Erythroblast (primary cell): Measurements from ENCODE around the gene KIF4A.

Experiments used
- DNase-seq, 2 experiments: peaks; one replicate each; lab custom pipeline; 2025; lab: John Stamatoyannopoulos, UW
- GATA1 ChIP-seq: IDR thresholded peaks from 2 replicates; pipeline ENCODE4 v1.6.1; 2011; ENCODE audit warnings: low read depth, mild to moderate bottlenecking, control low read depth, low read length, moderate library complexity
- POLR2A ChIP-seq: IDR thresholded peaks from 2 replicates; pipeline ENCODE4 v1.6.1; 2011; ENCODE audit warnings: mild to moderate bottlenecking, low read length

Gene KIF4A

DNA sequence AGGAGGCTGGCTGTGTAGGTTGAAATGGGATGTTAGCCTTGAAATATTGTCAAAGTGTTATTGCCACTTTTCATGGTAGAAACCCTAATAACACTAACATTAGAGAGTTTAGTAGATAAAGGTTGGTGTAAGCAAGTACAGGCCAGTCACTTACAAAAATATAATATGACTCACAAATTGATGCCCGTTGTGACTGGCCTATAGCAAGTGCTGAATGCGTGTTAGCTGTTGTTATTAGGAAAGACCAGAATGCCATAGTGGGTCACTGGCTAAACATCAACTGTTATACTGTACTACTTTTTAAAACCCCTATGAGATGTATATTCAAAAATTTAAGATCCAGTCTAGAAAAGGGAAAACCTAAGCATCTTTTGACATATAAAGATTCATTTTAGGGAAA, 112.8 kb downstream of the KIF4A start:
- no peak for TF ChIP-seq GATA1
- no peak for TF ChIP-seq POLR2A
- no peak for DNase-seq

DNA sequence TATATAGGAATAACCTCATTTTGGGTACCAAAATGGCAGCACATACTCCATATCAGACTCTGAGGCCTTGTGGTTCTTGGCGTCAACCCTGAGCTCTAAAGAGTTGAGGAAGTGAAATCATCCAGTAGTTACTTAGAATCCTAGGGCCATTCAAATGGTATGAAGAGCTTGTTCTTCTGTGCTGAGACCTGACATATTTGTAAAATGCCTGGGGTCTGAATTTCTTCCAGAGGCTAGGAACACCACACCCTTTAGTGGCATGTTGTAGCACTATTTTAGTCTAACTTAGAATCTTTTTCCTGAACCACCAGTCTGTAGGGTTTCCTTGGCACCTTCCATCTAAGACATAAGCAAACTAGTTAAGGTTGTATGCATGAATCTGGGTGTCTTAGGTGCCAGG, 115.1 kb downstream of the KIF4A start:
- TF ChIP-seq POLR2A, result no peak
- no peak for TF ChIP-seq GATA1
- DNase-seq, result no peak

DNA sequence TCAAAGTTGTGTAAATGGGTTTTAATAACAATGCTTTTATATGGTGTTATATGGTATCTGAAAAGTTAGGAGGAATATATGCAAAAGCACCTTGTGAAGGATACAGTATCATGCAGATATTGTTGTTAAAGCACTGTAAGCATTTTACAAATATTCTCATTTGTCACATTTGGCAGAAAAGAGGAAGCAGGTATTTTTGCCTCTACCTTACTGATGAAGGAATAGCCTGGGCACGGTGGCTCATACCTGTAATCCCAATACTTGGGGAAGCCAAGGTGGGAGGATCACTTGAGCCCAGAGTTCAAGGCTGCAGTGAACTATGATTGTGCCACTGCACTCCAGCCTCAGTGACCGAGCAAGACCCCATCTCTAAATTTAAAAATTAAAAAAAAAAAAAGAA, 121.0 kb downstream of the KIF4A start:
- no peak for DNase-seq
- TF ChIP-seq POLR2A (no peak), GATA1 (no peak)

DNA sequence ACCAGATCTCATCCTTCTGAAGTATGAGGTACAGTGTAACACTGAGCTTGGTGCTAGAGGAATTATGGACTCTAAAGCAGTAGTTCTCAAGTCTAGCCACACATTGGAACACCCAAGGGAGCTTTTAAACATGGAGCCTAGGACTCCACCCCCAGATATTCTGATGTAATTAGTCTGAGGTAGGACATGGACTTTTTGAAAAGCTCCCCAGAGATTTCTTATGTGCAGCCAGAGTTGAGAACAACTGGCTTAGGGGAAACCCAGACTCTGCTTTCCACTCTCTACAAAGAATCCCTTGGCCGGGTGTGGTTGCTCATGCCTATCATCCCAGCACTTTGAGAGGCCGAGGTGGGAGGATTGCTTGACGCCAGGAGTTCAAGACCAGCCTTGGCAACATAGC, 121.6 kb downstream of the KIF4A start:
- TF ChIP-seq GATA1 (no peak), POLR2A (no peak)
- DNase-seq, result no peak

DNA sequence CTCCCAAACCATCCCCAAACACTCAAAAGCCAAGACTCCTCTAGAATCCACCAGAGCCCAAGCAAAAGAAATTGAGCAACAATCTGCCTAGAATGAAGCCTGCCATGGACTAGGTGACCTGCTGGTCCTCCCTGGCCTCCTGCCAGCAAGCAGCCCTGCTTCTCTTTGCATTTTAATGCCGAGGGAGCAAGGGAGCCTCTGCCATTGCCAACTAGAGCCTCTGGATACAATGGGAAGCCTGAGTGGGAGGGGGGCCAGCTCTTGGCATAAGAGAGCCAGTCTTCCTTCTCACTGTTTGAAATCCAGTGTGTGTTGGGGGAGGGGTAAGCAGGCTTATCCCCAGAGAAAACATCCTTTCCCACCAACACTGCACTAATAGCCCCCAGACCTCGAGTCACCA, 131.7 kb downstream of the KIF4A start:
- no peak for DNase-seq
- TF ChIP-seq GATA1 (no peak), POLR2A (no peak)

DNA sequence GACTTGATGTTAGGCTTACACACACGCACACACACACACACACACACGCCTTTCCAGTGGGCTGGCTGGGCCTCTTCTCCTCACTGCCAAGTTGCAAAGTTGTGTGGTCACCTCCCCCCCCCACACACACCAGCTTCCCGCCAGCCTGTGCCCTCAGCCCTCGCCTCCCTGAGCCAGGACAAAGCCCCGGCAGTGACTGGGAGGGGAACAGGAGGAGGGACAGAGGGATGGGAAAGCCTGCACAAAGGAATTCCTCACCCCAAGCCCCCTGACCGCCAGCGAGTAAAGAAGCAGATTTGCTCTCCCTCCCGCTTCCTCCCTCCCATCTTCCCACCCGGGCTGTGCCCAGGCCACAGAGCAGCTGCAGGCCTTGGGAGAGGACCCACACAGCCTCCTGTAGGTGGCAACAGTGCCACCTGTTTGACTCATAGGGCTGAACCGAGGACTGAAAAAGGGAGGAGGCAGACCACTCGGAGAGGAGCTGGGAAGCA, 133.0 kb downstream of the KIF4A start, which contains the start of gene GDPD2:
TSS of gene GDPD2 (plus strand) at position 464 of the 491 bp plus-strand sequence. CDS start 1,671 bp downstream, outside the sequence.
- peak; percentile 1 for DNase-seq
- TF ChIP-seq POLR2A (no peak), GATA1 (no peak)

DNA sequence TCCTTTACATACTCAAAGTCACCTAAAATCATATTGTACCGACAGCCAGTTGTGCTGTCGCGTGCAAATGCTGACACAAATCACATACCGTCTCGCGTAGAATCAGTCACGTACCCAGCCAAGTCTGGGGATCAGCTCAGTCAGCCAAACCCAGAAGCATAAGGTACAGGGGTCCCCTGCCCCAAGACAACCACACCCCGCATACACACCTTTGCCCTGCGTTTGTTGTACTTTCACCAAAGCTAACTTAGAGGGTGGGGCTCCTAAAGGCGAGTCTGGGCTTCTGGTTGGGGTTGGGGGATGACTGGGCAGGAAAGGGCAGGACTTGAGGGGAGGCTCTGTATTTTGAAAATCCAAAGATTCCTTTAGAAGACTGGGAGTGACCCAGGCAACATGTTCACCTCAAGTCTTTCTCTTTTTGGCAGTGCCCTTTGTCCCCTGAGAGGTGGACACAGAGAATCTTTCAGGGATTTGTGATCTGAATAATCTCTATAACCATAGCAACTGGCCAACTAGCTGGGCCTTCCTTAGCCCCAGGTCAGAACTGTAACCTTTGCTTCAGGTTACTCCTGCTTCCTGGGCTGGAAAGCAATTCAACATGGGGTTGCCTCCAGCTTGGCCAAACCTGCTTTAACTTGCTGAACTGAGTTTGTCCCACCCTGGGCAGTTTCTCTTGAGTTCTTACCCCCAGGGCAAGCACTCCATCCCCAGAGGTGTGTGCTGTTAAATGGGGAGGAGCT, 134.2 kb downstream of the KIF4A start:
- TF ChIP-seq GATA1 (no peak), POLR2A (no peak)
- no peak for DNase-seq

DNA sequence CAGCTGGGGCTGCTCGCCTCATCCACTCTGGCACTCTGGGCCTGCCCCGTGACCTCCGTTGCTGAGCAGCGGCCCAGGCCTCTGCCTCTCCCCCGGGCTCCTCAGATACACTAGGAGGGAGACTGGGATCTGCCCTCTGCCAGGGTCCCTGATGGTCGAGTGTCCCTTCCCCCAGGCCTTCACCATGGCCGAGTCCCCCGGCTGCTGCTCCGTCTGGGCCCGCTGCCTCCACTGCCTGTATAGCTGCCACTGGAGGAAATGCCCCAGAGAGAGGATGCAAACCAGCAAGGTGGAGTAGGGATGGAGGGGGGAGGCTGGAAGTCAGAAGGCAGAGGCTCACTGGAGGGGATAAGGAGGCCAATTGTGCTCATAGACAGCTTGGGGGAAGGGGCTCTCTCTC, 134.9 kb downstream of the KIF4A start:
- DNase-seq, result no peak
- TF ChIP-seq GATA1, result no peak
- no peak for TF ChIP-seq POLR2A

DNA sequence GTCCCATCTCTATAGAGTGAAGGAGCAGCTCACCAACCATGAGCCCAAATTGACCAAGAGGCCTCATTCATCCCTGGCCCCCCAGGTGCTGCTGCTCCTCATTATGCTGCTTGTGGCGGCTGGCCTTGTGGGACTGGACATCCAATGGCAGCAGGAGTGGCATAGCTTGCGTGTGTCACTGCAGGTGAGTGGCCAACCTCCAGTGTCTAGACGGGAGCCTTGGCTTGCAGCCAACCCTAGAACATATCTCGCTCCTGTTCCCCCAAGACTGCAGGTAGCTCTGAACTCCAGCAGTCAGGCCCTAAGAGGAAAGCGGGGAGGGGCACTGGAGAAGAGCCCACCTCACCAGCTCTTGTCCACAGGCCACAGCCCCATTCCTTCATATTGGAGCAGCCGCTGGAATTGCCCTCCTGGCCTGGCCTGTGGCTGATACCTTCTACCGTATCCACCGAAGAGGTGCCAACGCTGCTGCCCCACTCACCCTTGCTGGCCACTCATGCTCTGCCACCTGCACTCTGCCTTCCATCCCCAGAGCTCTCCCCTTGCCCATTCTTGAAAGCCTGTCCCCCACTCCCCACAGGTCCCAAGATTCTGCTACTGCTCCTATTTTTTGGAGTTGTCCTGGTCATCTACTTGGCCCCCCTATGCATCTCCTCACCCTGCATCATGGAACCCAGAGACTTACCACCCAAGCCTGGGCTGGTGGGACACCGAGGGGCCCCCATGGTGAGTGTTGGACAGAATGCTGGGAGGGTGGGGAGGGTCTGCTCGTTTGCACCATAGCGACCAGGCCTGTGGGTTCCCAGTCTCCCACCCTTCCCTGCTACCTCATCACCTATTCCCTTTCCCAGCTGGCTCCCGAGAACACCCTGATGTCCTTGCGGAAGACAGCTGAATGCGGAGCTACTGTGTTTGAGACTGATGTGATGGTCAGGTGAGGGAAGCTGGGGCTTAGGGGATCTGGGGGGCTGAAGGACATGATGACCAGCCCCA, 136.7 kb downstream of the KIF4A start:
- DNase-seq, result no peak
- no peak for TF ChIP-seq GATA1

DNA sequence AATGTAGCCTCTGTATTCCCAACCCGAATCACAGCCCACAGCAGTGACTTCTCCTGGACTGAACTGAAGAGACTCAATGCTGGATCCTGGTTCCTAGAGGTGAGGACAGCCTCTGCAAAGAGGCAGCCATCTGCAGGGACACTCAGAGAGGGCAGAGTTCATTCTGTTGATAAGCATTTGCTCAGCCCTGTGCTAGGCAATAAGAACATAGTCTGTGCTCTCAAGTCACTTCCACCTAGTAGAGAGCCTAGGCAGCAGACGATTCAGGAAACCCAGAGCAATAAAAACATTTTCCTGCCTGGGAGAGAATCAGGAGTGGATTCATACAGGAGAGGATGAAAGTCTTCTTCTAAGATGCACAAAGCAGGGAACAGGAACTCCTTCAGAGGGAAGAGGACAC, 137.5 kb downstream of the KIF4A start:
- TF ChIP-seq POLR2A (no peak), GATA1 (no peak)

DNA sequence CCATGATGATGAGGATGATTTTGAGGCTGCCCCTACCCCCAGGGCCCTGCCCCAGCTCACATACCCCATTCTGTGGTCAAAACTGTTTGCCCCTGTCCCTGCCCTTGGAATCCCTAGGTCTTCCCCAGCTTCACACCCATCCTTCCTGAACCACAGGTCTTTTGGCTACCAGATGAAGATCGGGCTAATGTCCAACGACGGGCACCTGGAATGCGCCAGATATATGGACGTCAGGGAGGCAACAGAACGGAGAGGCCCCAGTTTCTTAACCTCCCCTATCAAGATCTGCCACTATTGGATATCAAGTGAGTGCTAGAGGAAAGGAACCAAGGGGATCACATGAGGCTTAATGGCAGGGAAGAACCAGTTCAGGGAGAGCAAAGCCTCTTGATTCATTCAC, 139.9 kb downstream of the KIF4A start:
- DNase-seq, result no peak
- TF ChIP-seq GATA1 (no peak), POLR2A (no peak)

More for the DNA sequence above, 137.5 kb downstream of the KIF4A start:
- no peak for DNase-seq

DNA sequence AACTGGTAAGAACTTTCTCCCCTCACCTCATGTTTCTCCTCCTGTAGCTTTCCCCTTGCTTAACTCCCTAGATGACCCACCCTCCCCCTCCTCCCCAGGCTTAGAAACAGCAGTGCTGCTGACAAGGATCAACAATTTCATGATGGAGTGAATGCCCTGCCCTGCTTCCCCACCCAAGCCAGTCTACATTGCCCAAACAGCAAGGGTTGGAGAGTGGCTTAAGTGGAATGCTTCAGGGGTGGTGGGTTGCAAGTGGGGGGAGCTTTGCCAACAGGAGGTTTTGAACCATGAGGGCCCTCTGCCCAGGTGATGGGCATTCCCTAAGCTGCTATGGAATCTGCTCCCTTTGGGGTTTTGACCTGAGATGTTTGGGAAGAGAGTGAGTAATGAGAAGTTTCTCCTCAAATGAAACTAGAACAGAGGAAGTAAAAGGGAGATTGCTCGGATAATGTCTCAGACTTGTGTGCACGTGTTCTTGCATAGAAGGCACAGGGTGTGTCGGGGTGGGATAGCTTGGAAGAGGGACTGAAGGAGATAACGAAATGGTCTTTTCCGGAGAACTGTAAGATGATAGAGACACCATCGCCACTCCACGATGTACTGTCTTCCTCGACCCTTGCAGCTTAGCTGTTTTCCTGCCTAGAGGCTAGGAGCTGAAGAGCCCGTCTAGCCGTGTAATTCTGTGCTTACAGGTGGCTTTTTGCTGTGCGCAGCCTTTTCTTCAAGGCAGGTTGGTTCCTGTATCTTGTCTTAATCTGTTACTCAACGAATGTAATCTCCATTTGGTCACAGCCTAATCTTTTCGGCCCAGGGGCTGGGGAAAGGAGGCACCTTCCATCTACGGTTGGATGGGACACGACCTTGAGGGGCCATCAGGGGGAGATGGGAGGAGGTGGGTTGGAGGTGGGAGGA, 143.3 kb downstream of the KIF4A start:
- TF ChIP-seq POLR2A (no peak), GATA1 (no peak)
- DNase-seq, result peak in 1 of 2 experiments; percentile 25

DNA sequence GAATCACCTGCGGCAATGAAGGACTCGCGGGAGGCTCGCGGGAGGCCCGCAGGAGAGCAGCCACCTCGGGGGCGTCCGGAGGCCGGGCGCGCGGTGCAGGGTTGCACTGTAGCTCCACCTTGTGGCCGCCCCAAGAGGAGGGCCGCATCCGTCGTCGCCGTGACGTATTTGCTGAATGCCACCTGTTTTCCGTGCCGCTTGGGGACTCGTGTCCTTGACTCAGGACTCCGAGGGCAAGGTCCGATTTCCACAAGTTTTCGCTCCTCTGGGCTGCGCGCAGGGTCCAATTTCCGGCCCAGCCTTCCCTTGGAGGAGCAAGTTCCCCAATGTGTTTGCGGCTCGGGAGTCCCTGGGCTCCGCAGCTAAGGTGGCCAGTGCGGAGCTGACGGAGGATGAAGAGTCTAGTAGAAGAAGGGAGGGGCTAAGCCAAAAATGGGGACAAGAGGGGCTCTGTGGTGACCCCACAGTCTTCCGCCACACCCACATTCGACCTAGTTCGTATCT, 144.0 kb downstream of the KIF4A start:
- peak; percentile 77 to 84 for DNase-seq

More for the DNA sequence above, 144.0 kb downstream of the KIF4A start:
- TF ChIP-seq GATA1 (no peak), POLR2A (no peak)
